ENCODE measurements around the gene MGMT. TPM values are rescaled to one million over a fixed set of nuclear protein-coding genes. Genes with fewer than 3 reads are reported as not detected.

Gene MGMT
- total RNA-seq, 2 donors from 2014 or later: 28.6 to 33.7 TPM

- peaks cover under 1% of the 10 kb centered on the region for H3K36me3 Mint-ChIP-seq (ENCODE audit: low read depth)
- H3K9me3 Mint-ChIP-seq: no peaks in the 10 kb centered on the region
- TF ChIP-seq CTCF (conservative IDR thresholded peaks at IDR 0.05): no peak
- DNase-seq: peak; percentile 35
- WGBS, 2 experiments (ENCODE audit: insufficient coverage in 1 of 2, insufficient read length in 1 of 2): 92 to 93% methylated on average over 14 to 19 of the region's 19 CpGs
- Histone ChIP-seq H3K4me3 (ENCODE audit: low read length) (no peak overlapping the region), H3K9ac (ENCODE audit: extremely low read depth, low read length, poor library complexity, severe bottlenecking) (no peak overlapping the region), H3K27me3 (ENCODE audit: control insufficient read depth, insufficient read depth, low read length, poor library complexity, severe bottlenecking) (no peaks in the 10 kb centered on the region), H3K4me1 (ENCODE audit: control insufficient read depth, insufficient read depth, low read length) (peaks cover 18% of the 10 kb centered on the region), H3K36me3 (ENCODE audit: control insufficient read depth, insufficient read depth, low read length) (no peaks in the 10 kb centered on the region), H3K27ac (ENCODE audit: low read depth, low read length) (no peak overlapping the region), H3K9me3 (ENCODE audit: control insufficient read depth, low read length) (no peaks in the 10 kb centered on the region)
- peak overlapping the region; percentile 83 for H3K27ac Mint-ChIP-seq
- H3K4me3 Mint-ChIP-seq: no peak overlapping the region
- no peaks in the 10 kb centered on the region for H3K27me3 Mint-ChIP-seq (ENCODE audit: insufficient read depth)
- H3K4me1 Mint-ChIP-seq: peaks cover 37% of the 10 kb centered on the region
These were observed 139.0 kb downstream of the MGMT start for GRCh38 chr10:129605986-129606518.

- no peaks in the 10 kb centered on the region for H3K36me3 ChIP-seq (ENCODE audit: control insufficient read depth, insufficient read depth, low read length)
- H3K4me3 Mint-ChIP-seq: no peak overlapping the region
- H3K36me3 Mint-ChIP-seq (ENCODE audit: low read depth): peaks cover 3% of the 10 kb centered on the region
- no peak overlapping the region for H3K27ac Mint-ChIP-seq
- TF ChIP-seq CTCF (conservative IDR thresholded peaks at IDR 0.05): no peak
- peaks cover 13% of the 10 kb centered on the region for H3K4me1 ChIP-seq (ENCODE audit: control insufficient read depth, insufficient read depth, low read length)
- peak; percentile 10 for DNase-seq
- no peak overlapping the region for H3K27ac ChIP-seq (ENCODE audit: low read depth, low read length)
- WGBS, 2 experiments (ENCODE audit: insufficient coverage in 1 of 2, insufficient read length in 1 of 2): 88 to 91% methylated on average over 7 to 8 of the region's 8 CpGs
- H3K4me3 ChIP-seq (ENCODE audit: low read length): no peak overlapping the region
- peaks cover 38% of the 10 kb centered on the region for H3K4me1 Mint-ChIP-seq
- H3K9me3 ChIP-seq (ENCODE audit: control insufficient read depth, low read length): no peaks in the 10 kb centered on the region
- no peaks in the 10 kb centered on the region for H3K27me3 ChIP-seq (ENCODE audit: control insufficient read depth, insufficient read depth, low read length, poor library complexity, severe bottlenecking)
- no peaks in the 10 kb centered on the region for H3K9me3 Mint-ChIP-seq
- H3K27me3 Mint-ChIP-seq (ENCODE audit: insufficient read depth): no peaks in the 10 kb centered on the region
- H3K9ac ChIP-seq (ENCODE audit: extremely low read depth, low read length, poor library complexity, severe bottlenecking): no peak overlapping the region
These were observed 140.6 kb downstream of the MGMT start for GRCh38 chr10:129607607-129608109.

- Histone ChIP-seq H3K36me3 (ENCODE audit: control insufficient read depth, insufficient read depth, low read length) (no peaks in the 10 kb centered on the region), H3K27ac (ENCODE audit: low read depth, low read length) (no peak overlapping the region), H3K27me3 (ENCODE audit: control insufficient read depth, insufficient read depth, low read length, poor library complexity, severe bottlenecking) (no peaks in the 10 kb centered on the region), H3K9me3 (ENCODE audit: control insufficient read depth, low read length) (no peaks in the 10 kb centered on the region), H3K4me1 (ENCODE audit: control insufficient read depth, insufficient read depth, low read length) (peaks cover 9% of the 10 kb centered on the region), H3K4me3 (ENCODE audit: low read length) (no peak overlapping the region), H3K9ac (ENCODE audit: extremely low read depth, low read length, poor library complexity, severe bottlenecking) (no peak overlapping the region)
- H3K36me3 Mint-ChIP-seq (ENCODE audit: low read depth): peaks cover 3% of the 10 kb centered on the region
- WGBS, 2 experiments (ENCODE audit: insufficient coverage in 1 of 2, insufficient read length in 1 of 2): 88 to 100% methylated on average over 2 to 10 of the region's 10 CpGs
- peak; percentile 24 for DNase-seq
- no peaks in the 10 kb centered on the region for H3K27me3 Mint-ChIP-seq (ENCODE audit: insufficient read depth)
- H3K4me3 Mint-ChIP-seq: no peak overlapping the region
- TF ChIP-seq CTCF (conservative IDR thresholded peaks at IDR 0.05): no peak
- no peak overlapping the region for H3K27ac Mint-ChIP-seq
- peaks cover 30% of the 10 kb centered on the region for H3K4me1 Mint-ChIP-seq
- no peaks in the 10 kb centered on the region for H3K9me3 Mint-ChIP-seq
These were observed 141.6 kb downstream of the MGMT start for GRCh38 chr10:129608653-129609052.

Data from endodermal cell (in vitro differentiated cells).